ENCODE results near the gene NRDE2.

The NRDE2 gene, protein sequence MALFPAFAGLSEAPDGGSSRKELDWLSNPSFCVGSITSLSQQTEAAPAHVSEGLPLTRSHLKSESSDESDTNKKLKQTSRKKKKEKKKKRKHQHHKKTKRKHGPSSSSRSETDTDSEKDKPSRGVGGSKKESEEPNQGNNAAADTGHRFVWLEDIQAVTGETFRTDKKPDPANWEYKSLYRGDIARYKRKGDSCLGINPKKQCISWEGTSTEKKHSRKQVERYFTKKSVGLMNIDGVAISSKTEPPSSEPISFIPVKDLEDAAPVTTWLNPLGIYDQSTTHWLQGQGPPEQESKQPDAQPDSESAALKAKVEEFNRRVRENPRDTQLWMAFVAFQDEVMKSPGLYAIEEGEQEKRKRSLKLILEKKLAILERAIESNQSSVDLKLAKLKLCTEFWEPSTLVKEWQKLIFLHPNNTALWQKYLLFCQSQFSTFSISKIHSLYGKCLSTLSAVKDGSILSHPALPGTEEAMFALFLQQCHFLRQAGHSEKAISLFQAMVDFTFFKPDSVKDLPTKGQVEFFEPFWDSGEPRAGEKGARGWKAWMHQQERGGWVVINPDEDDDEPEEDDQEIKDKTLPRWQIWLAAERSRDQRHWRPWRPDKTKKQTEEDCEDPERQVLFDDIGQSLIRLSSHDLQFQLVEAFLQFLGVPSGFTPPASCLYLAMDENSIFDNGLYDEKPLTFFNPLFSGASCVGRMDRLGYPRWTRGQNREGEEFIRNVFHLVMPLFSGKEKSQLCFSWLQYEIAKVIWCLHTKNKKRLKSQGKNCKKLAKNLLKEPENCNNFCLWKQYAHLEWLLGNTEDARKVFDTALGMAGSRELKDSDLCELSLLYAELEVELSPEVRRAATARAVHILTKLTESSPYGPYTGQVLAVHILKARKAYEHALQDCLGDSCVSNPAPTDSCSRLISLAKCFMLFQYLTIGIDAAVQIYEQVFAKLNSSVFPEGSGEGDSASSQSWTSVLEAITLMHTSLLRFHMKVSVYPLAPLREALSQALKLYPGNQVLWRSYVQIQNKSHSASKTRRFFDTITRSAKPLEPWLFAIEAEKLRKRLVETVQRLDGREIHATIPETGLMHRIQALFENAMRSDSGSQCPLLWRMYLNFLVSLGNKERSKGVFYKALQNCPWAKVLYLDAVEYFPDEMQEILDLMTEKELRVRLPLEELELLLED

DNA sequence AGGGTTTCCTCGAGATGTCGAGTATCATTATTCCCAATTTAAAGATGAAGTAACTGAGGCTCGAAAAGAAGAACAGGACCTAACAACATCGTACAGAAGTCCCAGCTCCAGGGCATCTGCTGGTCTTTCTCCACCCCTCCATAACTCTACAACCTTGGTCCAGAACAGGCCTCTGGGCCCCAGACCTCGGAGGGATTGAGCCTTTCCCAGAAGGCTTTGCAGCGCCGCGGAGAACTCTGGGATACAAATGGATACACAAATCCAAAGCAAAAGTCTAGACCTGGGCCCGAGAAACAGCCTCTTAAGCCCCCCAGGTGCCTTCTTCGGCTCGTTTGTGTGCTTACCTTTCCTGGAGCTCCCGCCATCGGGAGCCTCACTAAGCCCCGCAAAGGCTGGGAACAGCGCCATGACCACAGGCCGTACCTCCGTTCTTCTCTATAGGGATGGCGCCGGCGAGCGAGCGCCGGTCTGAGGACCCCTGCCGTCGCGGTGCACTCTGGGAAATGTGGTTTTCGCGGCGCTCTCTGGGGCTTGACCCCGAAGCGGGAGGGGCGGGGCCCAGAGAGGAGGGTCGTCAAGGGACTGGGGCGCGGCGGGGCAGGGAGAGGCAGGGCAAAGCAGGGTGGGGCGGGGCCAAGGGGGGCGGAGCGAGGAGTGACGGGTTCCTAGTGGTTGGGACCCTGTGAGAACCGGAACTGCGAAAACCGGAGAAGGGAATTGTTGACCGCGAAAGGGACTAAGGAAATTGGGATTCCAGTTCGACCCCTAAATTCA, at the start of gene NRDE2:
TSS of gene NRDE2 (minus strand) at position 445 of the 774 bp plus-strand sequence. CDS start at position 408, 37 bp downstream.
- DNase-seq, result peak; percentile 98

GRCh38 chr14:90381011-90381786, 49.5 kb upstream of the NRDE2 start:
- no peak for DNase-seq

- no peak for DNase-seq
Measured at GRCh38 chr14:90379106-90379505, 47.4 kb upstream of the NRDE2 start.

GRCh38 chr14:90378249-90378648, 46.5 kb upstream of the NRDE2 start:
- DNase-seq, result no peak

DNA sequence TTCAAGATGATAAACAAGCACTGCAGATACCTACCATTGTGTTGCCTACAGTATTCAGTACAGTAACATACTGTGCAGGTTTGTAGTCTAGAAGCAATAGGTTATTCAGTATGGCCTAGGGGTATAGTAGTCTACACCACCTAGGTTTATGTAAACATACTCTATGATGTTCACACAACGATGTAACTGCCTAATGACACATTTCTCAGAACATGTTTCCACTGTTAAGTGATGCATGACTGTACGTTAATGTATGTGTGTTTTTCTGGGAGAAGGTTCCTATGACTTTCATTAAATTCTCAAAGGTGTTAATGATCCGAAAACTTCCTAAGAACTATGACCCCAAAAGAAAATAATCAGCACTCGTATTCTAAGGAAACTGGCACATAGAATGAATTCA, 44.2 kb upstream of the NRDE2 start:
- no peak for DNase-seq

DNA sequence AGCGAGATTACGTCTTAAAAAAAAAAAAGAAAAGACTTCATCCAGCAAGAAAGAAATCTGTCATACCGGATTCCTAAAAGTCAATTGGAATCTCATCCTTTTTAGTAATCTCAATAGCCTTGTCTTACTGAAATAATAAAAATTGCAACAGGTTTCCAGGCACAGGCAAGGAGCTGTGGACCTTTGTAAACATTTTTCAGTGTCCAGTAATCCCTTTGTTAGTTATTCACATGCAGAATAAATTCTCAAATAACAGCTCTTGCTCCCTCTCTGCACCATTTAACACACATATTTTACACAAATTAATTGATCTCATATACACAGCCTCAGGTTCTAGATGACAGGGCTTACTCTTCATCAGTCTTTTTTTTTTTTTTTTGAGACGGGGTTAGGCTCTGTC, 43.1 kb upstream of the NRDE2 start:
- no peak for DNase-seq

DNA sequence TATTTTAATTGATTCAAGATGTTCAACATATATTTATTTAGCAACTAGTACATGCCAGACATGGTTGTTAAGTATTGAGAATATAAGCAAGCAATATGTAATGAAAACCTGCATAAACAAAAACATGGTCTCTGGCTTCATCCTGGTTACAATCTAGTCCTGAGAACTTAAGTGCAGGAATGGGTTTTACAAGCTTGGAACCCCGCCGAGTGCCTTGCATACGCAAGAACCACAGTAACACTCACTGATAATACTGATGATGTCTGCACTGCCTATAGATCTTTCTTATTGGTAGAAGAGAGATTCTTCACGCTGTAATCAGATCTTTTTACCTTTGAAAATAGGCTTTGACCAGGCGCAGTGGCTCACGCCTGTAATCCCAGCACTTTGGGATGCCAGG, 42.1 kb upstream of the NRDE2 start:
- no peak for DNase-seq

DNA sequence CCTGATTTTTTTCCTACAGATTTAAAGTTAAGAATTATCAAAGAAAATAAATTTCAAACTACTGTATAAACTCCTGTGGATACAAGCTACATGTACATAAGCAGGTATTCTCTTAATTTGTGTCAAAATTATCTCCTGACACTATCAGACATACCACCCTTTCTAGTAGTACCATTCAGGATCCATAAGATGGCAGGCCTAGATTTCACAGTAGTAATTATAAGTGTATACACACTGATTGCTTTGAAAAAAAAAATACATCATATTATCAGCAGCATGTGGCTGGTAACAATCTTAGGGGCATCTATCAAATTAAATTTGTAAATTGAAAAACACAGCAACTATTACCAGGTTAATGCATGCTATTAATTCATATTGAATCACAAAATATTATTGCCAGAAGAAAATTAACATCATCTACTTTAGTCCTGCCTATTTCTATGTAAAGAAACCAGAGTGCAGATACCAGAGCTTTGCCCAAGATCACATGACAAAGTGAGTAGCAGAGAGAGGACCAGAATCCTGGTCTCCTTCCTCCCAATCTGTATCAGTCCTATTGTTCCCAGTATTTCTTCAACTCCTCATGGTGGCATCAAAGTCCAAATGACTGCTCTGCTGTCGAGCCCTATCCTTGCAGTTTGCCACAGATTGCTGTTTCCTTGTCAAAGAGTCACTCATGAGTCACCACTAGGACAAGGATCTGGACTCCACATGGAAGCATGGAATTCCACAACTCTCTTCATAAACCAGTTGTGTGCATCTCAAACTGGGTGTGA, 37.4 kb upstream of the NRDE2 start:
- DNase-seq, result no peak

DNA sequence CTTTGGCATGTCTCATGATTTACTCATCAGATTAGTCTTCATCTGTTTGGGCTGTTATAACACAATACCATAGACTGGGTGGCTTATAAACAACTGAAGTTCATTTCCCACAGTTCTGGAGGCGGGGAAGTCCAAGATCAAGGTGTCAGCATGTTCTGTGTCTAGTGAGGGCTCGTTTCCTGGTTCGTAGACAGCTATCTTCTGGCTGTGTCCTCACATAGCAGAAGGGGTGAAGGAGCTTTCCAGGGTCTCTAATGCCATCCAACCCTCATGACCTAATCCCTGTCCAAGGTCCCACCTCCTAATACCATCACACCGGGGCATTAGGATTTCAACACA, 30.8 kb upstream of the NRDE2 start:
- no peak for DNase-seq

DNA sequence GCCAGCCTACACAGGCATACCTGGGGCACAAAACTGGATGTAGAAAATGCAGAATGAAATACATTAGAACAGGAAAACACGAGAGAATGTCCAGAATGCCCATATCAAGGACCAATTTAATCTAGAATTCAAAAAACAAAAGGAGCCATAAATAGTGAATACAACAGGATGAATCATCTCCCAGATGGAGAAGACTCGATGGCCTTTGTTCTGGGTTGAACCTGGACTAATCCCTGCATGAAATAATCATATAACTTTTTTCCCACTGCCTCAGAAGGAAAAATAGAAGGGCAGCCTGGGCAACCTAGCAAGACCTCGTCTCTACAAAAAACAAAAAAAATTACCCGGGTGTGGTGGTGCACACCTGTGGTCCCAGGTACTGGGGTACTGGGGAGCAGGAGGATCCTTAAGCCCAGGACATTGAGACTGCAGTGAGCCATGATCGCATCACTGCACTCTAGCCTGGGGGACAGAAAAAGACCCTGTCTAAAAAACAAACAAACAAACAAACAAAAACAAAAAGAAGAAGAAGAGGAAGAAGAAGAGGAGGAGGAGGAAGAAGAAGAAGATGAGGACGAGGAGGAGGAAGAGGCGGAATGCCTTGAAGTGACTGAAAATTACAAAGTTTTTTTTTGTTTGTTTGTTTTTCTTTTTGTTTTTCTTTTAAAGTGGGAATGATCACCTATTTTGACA, 30.3 kb upstream of the NRDE2 start:
- no peak for DNase-seq

DNA sequence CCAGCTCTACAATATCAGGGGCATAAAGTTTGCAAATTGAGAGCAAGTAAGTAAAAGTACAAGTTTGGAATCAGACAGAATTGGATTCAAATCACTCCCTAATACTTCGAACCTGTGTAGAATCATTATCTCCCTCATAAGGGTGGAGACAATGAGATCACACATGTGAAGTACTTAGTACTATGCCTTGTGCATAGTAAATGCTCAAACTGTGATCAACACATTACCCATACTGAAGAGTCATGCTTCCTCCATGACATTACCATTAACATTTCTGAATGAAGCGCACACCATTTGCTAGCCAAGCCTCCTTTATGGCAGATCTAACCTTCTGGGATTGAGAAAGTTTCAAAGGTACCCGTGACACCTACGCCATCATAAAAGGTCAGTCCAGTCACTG, 26.6 kb upstream of the NRDE2 start:
- DNase-seq, result no peak

DNA sequence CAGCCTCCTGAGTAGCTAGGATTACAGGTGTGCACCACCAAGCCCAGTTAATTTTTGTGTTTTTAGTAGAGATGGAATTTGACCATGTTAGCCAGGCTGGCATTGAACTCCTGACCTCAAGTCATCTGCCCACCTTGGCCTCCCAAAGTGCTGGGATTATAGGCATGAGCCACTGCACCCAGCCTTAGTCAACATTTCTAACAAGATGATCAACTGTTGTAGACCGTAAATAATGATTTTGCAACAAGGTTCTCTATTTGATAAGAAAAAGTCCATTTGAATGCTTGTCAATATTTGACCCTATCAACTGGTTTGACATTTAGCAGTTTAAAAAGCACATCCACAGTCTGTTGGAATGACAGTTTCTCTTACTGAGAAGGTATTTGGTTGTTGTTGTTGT, 25.2 kb upstream of the NRDE2 start:
- DNase-seq, result no peak

GRCh38 chr14:90355540-90356518, 24.1 kb upstream of the NRDE2 start:
- no peak for DNase-seq

GRCh38 chr14:90354551-90355298, 23.0 kb upstream of the NRDE2 start:
- DNase-seq, result no peak

DNA sequence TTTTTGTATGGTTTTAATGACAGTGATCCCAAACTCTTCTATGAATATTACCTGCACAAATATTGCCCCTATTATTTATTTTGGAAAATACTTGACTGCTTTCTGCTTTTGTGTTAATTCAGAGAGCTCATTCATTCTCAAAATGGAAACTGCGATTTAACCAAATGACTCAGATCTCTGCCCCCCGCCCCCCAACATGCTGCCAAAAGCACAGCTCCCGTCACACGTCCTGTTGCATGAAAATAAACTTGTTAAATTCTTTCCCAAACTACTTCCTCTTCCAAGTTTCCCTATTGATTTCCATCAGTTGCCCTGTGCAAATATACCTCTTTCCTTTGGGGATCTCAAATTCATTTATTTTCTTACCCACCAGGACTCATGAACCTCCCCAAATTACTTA, 18.0 kb upstream of the NRDE2 start:
- DNase-seq, result no peak

- no peak for DNase-seq
Measured at GRCh38 chr14:90348270-90348669, 16.5 kb upstream of the NRDE2 start.

GRCh38 chr14:90345239-90345557, 13.5 kb upstream of the NRDE2 start:
- DNase-seq, result no peak
